ENCODE results near the gene KAT2B. TPM values are rescaled to one million over a fixed set of nuclear protein-coding genes. Genes with fewer than 3 reads are reported as not detected.
"Not testable (repeated sequence)": the region's sequence is repeated elsewhere in the genome, so short reads cannot be mapped to it uniquely, and the experiment has no call there.

The KAT2B gene
- polyA plus RNA-seq, 1 donor = 29.9 TPM

DNA sequence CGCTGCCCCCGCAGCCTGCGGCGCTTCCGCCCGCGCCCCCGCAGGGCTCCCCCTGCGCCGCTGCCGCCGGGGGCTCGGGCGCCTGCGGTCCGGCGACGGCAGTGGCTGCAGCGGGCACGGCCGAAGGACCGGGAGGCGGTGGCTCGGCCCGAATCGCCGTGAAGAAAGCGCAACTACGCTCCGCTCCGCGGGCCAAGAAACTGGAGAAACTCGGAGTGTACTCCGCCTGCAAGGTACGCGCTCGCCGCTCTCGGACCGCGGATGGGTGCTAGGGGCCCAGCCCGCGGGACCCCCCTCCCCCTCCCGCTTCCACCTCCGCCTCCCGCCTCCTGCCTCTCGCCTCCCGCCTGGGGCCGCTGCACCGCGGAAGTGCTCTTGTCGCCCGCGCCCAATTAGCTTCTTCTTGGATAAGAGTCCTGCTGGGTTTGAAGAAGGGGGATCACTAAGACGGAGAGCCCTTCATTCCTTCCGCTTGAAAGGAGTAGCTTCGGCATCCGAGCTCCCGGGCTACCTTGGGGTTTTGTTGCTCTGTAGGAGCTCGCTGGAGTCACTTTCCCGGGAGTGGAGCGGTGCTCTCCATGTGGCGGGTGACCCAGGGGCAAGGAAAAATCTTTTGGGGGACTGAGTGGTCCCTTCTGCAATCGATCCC is 426 bp downstream of the KAT2B start:
- peak; percentile 63 for DNase-seq

DNA sequence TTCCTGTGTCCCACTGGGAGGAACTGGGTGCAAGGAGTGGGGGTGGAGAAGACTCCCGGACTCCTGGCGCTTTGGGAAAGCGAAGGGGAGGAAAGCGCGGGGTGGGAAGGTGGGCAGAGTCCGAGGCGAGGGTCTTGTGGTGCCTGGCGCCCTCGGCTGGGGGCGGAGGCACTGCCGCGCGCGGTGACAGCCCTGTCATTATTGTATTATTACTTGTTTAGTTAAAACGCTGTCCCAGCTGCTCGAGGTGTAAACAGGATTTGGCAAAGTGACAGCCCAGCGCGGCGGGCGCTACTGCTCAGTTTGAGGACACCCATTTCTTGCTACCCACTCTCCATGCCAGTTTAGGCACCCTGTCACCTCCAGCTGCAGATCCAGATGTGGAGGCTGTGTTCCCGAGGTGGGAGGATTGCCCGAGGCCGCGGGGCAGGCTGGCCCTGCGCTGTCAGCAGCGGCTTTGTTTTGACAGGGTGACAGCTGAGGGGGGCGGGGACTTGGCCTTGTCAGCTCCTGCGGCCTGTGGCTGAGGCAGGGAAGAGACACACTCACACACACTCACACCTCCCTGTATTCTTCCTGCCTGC is 1.0 kb downstream of the KAT2B start:
- peak; percentile 61 for DNase-seq

DNA sequence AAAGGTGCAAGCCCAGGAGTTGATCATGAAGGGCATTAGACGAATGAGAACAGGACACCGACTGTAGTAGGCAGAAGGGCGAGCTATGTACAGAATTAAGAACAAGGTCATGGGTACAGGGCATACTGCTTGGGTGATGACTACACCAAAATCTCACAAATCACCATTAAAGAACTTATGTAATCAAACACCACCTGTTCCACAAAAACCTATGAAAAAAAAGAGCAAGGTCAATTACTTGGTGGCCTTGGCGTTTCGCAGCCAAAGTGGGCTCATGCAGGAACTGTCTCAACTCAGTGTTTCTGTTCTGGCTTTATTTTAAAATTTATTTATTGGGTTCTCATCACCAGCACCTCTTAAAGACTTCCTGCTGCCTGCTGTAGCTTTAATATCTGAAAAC is 2.1 kb downstream of the KAT2B start:
- no peak for DNase-seq

GRCh38 chr3:20043396-20043795 is 3.1 kb downstream of the KAT2B start:
- DNase-seq = no peak

GRCh38 chr3:20043825-20044224 is 3.6 kb downstream of the KAT2B start:
- DNase-seq = no peak

DNA sequence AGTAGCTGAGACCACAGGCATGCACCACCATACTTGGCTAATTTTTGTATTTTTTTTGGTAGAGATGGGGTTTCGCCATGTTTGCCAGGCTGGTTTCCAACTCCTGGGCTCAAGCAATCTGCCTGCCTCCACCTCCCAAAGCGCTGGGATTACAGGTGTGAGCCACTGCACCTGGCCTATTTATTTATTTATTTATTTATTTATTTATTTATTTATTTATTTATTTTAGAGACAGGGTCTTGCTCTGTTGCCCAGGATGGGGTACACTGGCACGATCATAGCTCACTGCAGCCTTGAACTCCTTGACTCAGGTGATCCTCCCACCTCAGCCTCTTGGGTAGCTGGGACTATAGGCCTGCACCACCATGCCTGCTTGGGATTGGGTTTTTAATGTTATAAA is 4.9 kb downstream of the KAT2B start:
- DNase-seq = not testable (repeated sequence)

DNA sequence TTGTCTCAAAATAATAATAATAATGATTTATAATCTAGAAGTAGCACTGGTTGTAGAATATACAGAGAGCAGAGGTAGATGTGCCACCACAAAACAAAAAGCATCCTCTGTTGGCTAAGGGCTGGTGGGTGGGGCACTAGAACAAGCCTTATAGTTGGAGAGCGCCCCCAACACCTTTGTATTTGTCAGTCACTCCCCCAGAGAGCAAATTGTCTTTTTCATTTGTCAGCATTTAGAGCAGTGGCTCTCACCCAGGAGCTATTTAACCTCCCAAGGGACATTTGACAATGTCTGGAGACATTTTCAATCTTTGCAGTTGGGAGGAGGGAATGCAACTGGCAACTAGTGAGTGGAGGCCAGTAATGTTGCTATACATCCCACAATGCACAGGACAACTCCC is 6.3 kb downstream of the KAT2B start:
- no peak for DNase-seq

DNA sequence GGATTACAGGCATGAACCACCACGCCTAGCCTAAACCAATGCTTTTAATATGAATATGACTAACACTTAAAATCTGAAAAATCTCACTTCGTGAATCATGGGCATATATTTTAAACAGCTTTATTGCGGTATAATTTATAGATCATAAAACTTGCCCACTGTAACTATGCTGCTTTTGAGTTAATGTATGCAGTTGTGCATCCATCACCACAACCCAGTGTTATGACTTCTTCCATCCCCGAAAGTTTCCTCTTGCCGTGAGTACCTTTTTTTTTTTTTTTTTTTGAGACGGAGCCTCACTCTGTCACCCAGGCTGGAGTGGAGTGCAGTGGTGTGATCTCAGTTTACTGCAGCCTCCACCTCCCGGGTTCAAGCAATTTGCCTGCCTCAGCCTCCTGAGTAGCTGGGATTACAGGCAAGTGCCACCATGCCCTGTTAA is 7.1 kb downstream of the KAT2B start:
- no peak for DNase-seq

- no peak for DNase-seq
These were observed 8.0 kb downstream of the KAT2B start for GRCh38 chr3:20047976-20048883.

- no peak for DNase-seq
These were observed 11.0 kb downstream of the KAT2B start for GRCh38 chr3:20051123-20051806.

DNA sequence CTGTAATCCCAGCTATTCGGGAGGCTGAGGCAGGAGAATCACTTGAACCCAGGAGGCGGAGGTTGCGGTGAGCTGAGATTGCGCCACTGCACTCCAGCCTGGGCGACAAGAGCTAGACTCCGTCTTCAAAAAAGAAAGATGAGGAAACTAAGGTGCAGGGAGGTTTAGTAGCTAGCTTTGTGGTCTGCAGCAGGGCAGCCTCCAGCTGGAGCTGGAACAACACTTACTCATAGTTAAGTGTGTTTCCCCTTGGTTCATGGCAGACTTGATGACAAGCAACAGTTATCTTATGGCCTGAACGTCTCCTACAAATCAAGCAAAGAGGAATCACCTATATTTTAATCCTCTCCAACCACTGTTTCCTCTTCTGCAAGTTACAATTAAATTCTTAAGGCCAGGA is 12.6 kb downstream of the KAT2B start:
- no peak for DNase-seq

DNA sequence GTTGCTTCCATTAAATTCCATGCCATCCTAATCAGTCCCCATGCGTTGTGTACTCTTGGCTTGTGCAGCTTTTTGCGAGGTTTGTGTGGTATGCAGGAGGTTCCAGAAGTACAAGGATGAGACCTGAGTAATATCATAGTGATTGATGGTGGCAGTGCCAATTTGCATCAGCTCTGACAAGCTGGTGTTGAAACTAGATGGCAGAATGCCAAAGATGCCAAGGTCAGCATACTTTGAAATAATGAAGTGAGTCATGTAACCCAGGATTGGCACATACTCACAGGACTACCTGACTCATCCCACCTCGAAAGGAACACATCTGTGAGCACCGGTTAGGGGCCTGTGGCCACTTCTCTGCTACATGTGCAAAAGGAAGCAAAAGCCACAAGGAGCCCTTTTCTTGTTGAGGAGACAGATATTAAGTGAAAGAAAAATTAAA is 14.3 kb downstream of the KAT2B start:
- DNase-seq = no peak

GRCh38 chr3:20055020-20055775 is 15.0 kb downstream of the KAT2B start:
- DNase-seq = no peak

- DNase-seq = no peak
These were observed 15.6 kb downstream of the KAT2B start for GRCh38 chr3:20055842-20056241.

- DNase-seq = no peak
These were observed 16.7 kb downstream of the KAT2B start for GRCh38 chr3:20056725-20057611.

- no peak for DNase-seq
These were observed 17.4 kb downstream of the KAT2B start for GRCh38 chr3:20057612-20058180.

DNA sequence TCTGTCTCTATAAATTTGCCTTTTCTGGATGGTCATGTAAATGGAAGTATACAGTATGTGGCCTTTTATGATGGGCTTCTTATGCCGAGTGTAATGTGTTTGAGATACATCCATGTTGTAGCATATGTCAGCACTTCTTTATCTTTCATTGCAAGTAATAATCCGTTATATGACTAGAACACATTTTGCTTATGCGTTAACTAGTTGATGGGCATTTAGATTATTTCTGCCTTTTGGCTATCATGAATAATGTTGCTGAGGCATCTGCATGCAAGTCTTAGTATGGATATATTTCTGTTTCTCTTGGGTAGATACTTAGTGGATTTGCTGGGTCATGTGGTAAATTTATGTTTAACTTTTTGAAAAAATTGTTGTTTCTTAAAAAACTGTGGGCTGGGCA is 19.7 kb downstream of the KAT2B start:
- DNase-seq = no peak

DNA sequence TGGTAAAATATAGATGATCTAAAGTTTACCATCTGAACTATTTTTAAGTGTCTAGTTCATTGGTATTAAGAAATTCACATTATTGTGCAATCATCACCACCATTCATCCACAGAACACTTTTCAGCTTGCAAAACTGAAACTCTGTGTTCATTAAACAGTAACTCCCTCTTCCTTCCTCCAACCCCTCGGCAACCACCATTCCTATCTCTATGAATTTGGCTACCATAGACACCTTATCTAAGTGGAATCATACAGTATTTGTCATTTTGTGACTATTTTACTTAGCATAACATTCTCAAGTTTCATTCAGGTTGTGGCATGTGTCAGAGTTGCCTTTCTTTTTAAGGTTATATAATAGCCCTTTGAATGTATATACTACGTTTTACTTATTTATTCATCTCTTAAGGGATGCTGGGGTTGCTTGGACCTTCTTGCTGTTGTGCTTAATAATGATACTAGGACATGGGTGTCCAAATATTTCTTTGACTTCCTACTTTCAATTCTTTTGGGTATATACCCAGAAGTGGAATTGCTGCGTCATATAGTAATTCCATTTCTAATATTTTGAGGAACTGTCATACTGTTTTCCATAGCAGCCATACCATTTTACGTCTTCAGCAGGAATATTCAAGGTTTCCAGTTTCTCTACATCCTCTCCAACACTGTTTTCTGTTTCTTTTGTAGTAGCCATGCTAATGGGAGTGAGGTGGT is 20.9 kb downstream of the KAT2B start:
- no peak for DNase-seq

DNA sequence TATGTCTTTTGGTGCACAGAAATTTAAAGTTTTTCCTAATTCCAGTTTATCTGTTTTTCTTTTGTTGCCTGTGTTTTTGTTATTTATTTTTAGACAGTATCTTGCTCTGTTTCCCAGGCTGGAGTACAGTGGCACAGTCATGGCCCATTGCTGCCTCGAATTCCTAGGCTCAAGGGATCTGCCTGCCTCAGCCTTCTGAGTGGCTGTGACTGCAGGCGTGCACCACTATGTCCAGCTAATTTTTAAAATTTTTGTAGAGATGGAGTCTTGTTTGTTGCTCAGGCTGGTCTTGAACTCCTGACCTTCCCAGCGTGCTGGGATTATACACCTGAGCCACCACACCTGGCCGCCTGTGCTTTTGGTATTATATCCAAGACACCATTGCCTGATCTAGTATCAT is 22.8 kb downstream of the KAT2B start:
- no peak for DNase-seq

GRCh38 chr3:20064387-20064786 is 24.1 kb downstream of the KAT2B start:
- no peak for DNase-seq

Data from left kidney (tissue), 2 donors.